ENCODE data around the gene OR51F1. TPM values are rescaled to one million over a fixed set of nuclear protein-coding genes. Genes with fewer than 3 reads are reported as not detected.
"Not testable (repeated sequence)": the region's sequence is repeated elsewhere in the genome, so short reads cannot be mapped to it uniquely, and the experiment has no call there.

Gene OR51F1
- total RNA-seq, 2 donors from 2014 or later: not detected

GRCh38 chr11:4748438-4748837, 21.3 kb downstream of the OR51F1 start:
- Histone ChIP-seq H3K36me3 (no peaks in the 10 kb centered on the region), H3K27ac (no peak overlapping the region), H3K9me3 (no peaks in the 10 kb centered on the region), H3K4me3 (no peak overlapping the region), H3K27me3 (no peaks in the 10 kb centered on the region), H3K4me1 (no peaks in the 10 kb centered on the region)
- no peak for TF ChIP-seq CTCF (IDR thresholded peaks at IDR 0.05)
- no peak for DNase-seq (ENCODE audit: low spot score)

- no peaks in the 10 kb centered on the region for H3K9me3 ChIP-seq
- no peak overlapping the region for H3K4me3 ChIP-seq
- no peaks in the 10 kb centered on the region for H3K27me3 ChIP-seq
- DNase-seq (ENCODE audit: low spot score): no peak
- H3K4me1 ChIP-seq: no peaks in the 10 kb centered on the region
- H3K27ac ChIP-seq: no peak overlapping the region
- no peak for TF ChIP-seq CTCF (IDR thresholded peaks at IDR 0.05)
- no peaks in the 10 kb centered on the region for H3K36me3 ChIP-seq
Observed at GRCh38 chr11:4740735-4741134, 29.0 kb downstream of the OR51F1 start.

GRCh38 chr11:4727171-4727570, 42.6 kb downstream of the OR51F1 start:
- no peaks in the 10 kb centered on the region for H3K36me3 ChIP-seq
- DNase-seq (ENCODE audit: low spot score): no peak
- no peaks in the 10 kb centered on the region for H3K9me3 ChIP-seq
- no peaks in the 10 kb centered on the region for H3K4me1 ChIP-seq
- H3K4me3 ChIP-seq: no peak overlapping the region
- no peak overlapping the region for H3K27ac ChIP-seq
- no peak for TF ChIP-seq CTCF (IDR thresholded peaks at IDR 0.05)
- H3K27me3 ChIP-seq: no peaks in the 10 kb centered on the region

- H3K4me1 ChIP-seq; DNase-seq (ENCODE audit: low spot score); H3K27ac ChIP-seq; H3K9me3 ChIP-seq; H3K27me3 ChIP-seq; H3K36me3 ChIP-seq; H3K4me3 ChIP-seq: not testable (repeated sequence)
Observed at GRCh38 chr11:4722616-4723534, 46.9 kb downstream of the OR51F1 start.

Other genes with a start within 250 kb of the OR51F1 start
- gene OR52M1, start 224.7 kb downstream of the OR51F1 start, total RNA-seq: not detected
- not detected for gene OR52I2, start 188.2 kb downstream of the OR51F1 start, total RNA-seq
- gene OR52I1, start 175.9 kb downstream of the OR51F1 start, total RNA-seq: not detected
- 1 to 10 TPM; 7.5 to 9.6 TPM for gene TRIM68, start 161.7 kb downstream of the OR51F1 start, total RNA-seq
- gene OR51D1, start 132.5 kb downstream of the OR51F1 start, total RNA-seq: not detected
- gene OR51E1, start 126.0 kb downstream of the OR51F1 start, total RNA-seq: 1 to 10 TPM in 1 of 2 donors, under 1 TPM in 1; 0.12 to 1.3 TPM
- gene OR51E2, start 72.1 kb downstream of the OR51F1 start, total RNA-seq: under 1 TPM in 1 of 2 donors, not detected in 1; 0.15 TPM
- gene MMP26, start 65.2 kb downstream of the OR51F1 start, total RNA-seq: not detected
- gene OR52R1, start 34.4 kb upstream of the OR51F1 start, total RNA-seq: not detected
- gene OR51F2, start 51.4 kb upstream of the OR51F1 start, total RNA-seq: not detected
- gene OR51S1, start 79.3 kb upstream of the OR51F1 start, total RNA-seq: not detected
- gene OR51T1, start 112.0 kb upstream of the OR51F1 start, total RNA-seq: not detected
- gene OR51A7, start 133.8 kb upstream of the OR51F1 start, total RNA-seq: not detected
- gene OR51G2, start 149.4 kb upstream of the OR51F1 start, total RNA-seq: not detected
- not detected for gene OR51G1, start 154.4 kb upstream of the OR51F1 start, total RNA-seq
- not detected for gene OR51A4, start 177.7 kb upstream of the OR51F1 start, total RNA-seq
- not detected for gene OR51A2, start 185.8 kb upstream of the OR51F1 start, total RNA-seq
- gene OR51L1, start 224.9 kb upstream of the OR51F1 start, total RNA-seq: not detected

Measured in right atrium auricular region (tissue), 2 donors.